Measurements from ENCODE around the gene TSPEAR.

The TSPEAR gene

GRCh38 chr21:44711327-44712202 lies at the start of gene TSPEAR:
Gene TSPEAR, minus strand, starts transcription at chr21:44711572. Its CDS starts 58 bp downstream, at chr21:44711514.
- DNase-seq (ENCODE audit: low read depth), result no peak

DNA sequence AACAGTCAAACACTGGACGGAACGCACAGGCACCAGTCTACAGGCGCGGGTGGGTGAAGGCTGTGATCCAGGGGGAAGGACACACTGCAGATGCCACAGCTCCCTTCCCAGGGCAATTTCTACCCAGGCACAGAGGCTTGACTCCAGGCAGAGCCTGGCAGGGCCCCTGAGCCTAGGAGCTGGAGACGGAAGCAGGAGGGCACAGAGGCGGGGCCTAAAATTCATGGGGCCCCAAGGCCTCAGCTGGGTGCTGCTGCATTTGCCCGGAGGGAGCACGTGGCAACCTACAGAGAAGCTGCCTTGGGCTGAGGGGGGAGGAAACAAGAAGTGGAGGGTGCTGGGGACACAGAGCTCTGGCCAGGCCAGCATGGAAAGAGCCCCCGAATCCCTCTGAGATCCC lies 49.0 kb upstream of the TSPEAR start:
- DNase-seq (ENCODE audit: low read depth), result no peak

- DNase-seq (ENCODE audit: low read depth), result no peak
These were observed 48.4 kb upstream of the TSPEAR start for GRCh38 chr21:44759628-44760285.

GRCh38 chr21:44758781-44759627 lies 47.6 kb upstream of the TSPEAR start:
- no peak for DNase-seq (ENCODE audit: low read depth)

DNA sequence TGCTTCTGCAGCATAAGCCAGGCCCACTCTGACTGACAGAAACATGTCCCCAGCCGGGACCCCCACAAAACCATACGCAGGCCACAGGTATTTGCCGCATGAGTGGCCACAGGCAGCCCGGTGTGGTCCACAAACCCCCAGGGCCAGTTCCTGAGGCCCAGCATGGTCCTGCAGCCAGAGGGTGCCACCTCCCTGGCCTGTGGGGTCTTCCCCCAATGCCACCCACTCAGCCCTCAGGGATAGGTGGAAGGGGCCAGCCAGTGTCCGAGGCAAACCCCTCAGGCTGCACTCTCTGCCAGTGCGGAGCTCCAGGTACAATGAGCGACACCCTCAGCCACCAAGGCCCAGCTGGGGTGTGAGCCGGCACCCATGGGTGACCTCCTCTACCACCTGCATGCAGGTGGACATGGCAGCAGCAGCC lies 46.8 kb upstream of the TSPEAR start:
- no peak for DNase-seq (ENCODE audit: low read depth)

DNA sequence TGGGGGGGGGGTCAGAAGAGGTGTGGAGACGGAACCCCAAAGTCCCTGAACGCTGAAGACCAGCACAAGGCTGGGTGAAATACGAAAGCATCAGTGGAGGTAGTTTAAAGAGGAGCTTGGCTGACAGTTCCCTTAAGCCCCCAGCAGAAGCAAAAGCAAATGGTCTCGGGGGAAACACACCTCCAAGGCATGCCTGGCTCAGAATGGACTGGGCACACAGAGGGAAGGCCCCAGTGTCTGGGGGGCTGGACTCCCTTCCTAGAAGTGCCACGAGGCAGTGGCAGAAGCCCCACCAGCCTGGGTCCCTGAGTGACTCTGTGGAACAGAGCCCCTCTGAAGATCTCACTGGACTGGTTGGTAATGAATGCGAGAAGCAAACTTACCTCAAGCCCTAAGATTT lies 46.4 kb upstream of the TSPEAR start:
- DNase-seq (ENCODE audit: low read depth), result no peak

GRCh38 chr21:44756423-44757185 lies 45.2 kb upstream of the TSPEAR start:
- no peak for DNase-seq (ENCODE audit: low read depth)

GRCh38 chr21:44755227-44755626 lies 43.9 kb upstream of the TSPEAR start:
- no peak for DNase-seq (ENCODE audit: low read depth)

DNA sequence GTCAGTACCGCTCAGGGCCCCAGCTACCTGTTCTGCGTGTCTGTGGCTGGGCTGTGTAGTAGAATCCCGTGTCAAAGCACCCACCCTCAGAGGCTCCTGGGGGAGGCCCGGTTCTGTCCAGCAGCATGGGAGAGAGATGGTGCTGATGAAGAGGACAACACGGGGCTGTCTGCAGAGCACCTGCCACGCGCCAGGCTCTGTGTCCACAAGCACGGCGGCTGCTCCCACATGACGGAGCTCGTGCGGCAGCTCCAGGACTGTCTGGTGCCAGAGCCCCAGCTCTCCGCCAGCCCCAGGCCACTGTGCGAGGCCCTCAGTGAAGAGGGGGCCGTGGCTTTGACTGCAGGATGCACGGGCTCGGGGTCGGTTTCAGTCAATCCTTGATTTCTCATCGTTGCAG lies 42.0 kb upstream of the TSPEAR start:
- DNase-seq (ENCODE audit: low read depth), result no peak

GRCh38 chr21:44752671-44753235 lies 41.4 kb upstream of the TSPEAR start:
- DNase-seq (ENCODE audit: low read depth), result no peak

DNA sequence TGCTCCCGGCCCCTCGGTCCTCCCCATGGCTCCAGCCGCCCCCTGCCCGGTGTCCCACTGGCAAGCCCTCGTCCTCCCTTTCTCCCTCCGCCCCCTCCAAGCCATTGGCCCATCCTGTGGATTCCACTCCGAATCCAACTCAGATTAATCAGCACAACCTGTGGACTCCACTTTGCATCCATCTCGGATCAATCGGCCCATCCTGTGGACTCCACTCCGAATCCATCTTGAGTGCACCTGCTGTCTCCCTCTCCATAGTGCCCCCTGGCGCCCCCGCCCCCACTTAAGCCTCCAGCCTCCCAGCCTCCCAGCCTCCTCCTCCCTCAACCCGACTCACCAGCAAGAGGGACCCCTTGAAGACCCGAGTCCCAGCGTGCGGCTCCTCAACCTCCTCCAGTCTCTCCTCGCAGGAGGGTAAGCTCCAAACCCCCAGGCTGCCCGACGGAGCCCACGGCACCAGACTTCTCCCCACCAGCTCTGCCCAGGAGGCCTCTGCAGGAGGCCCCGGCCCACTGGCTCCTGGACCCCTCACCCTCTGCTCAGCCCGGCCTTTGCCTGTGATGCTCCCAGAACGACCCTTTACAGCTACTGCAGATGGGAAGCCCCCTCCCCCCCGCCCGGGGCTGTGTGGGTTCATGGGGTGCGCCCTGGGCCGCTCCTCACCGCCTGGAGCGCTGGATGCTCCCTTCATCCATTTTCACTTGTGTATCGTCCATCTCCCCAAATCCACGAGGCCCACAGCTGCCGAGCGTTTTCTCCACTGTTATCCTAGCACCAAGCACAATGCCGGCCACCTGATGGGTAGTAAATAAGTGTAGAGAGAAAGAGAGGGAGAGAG lies 40.6 kb upstream of the TSPEAR start:
- no peak for DNase-seq (ENCODE audit: low read depth)

DNA sequence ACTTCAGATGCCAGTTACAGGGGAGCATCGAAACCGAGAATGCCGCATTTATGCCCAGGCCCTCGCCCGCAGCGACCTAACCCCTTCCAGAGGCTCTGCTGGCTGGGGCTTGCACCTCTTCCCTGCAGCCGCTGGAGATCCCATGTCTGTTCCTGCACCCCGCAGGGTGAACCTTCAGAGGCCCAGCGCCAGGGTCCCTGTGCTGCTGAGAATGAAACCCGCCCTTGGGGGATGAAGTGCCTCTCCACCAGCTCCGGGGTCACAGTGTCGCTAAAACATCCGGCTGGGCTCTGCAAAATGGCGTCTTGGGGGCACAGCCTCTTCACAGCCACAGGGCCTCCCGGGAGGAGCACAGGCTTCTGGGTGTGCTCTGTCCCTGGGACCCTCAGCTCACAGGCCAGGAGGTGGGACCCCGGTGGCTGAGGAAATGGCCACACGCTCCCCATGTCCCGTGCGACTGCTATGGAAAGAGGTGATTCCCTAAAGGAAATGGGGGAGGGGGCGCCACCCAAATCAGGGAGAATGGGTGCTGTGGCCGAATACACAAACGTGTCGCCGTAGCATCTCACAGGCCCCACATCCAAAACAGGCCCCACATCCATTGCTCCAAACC lies 39.9 kb upstream of the TSPEAR start:
- DNase-seq (ENCODE audit: low read depth), result no peak

DNA sequence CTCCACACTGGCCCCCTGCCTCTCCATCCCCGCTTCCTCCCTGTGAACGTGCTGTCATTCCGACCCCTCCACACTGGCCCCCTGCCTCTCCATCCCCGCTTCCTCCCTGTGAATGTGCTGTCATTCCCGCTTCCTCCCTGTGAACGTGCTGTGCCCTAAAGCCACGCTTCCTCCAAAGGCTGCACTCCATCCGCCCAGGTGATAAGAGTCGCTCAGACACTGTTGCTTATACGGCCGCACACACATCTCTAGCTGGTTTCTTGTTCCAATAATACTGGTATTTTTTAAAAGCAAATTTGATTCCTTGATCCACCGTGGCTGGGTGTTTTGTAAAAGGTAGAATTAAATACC lies 39.3 kb upstream of the TSPEAR start:
- no peak for DNase-seq (ENCODE audit: low read depth)

GRCh38 chr21:44749759-44750674 lies 38.6 kb upstream of the TSPEAR start:
- no peak for DNase-seq (ENCODE audit: low read depth)

- no peak for DNase-seq (ENCODE audit: low read depth)
These were observed 37.9 kb upstream of the TSPEAR start for GRCh38 chr21:44749116-44749758.

GRCh38 chr21:44748621-44749020 lies 37.2 kb upstream of the TSPEAR start:
- no peak for DNase-seq (ENCODE audit: low read depth)

GRCh38 chr21:44742418-44743153 lies 31.2 kb upstream of the TSPEAR start:
- DNase-seq (ENCODE audit: low read depth), result no peak

GRCh38 chr21:44741921-44742320 lies 30.5 kb upstream of the TSPEAR start:
- DNase-seq (ENCODE audit: low read depth), result no peak
